HPDE6-E6E7 (cell line): ENCODE results near the gene RAB40B.

ENCODE experiments used
- DNase-seq: peaks from one replicate; pipeline ENCODE4 v3.0.0; 2011; ENCODE audit warnings: missing footprints; ENCODE audit errors: extremely low spot score

The RAB40B gene

DNA sequence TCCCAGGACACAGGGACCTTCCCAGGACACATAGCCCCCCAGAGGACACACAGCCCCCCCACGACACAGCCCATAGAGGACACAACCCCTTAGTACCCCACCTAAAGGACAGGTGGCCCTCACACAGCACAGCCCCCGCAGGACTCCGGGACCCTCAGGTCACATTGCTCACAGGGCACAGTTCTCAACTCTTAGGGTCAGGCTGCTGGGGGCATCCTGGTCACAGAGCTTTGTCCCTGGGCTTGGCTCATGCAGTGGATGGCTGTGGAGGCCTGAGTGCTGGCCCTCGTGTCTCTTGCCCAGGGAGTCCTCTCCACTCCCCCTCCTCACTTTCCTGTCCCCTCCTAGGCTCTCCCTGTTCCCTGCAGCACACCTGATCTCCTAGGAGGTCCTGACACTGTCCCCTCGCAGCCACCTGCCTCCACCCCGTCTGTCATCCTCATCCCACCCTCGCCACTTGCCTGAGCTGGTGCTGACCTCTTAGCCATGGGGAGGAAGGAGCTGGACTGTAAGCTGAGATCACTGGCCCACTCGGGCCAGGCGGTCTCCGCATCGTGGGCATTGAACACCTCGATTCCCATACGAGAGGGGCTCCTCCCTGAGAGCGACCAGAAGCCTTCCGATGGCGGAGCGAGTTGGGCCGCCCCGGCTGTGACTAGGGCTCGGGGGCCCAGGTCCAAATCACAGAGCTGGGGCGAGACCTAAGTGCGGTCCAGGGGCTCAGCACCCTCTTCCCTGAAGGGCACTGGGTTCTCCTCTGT is 48.8 kb downstream of the RAB40B start:
- no peak for DNase-seq

DNA sequence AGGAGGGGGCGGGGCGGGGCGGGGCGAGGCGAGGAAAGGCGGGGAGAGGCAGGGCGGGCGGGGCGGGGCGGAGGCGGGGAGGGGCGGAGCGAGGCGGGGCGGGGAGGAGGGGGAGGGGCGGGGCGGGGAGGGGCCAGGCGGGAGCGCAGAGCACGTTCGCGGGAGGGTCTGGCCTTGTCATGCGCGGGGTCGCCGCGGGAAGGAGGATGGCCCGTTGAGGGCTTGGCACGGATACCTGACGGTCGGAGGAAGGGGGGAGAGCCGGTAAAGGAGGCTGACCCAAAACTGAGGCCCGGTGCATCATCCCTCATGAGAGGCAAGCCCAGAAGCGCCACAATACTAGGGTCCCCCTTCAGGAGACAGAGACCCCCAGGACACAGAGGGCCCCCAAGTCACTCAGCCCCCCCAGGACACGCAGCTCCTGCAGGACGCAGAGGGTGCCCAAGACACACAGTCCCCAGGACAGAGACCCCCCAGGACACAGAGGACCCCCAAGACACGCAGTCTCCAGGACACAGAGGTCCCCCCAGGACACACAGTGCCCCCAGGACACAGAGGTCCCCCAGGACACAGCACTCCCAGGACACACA is 49.7 kb downstream of the RAB40B start:
- no peak for DNase-seq

DNA sequence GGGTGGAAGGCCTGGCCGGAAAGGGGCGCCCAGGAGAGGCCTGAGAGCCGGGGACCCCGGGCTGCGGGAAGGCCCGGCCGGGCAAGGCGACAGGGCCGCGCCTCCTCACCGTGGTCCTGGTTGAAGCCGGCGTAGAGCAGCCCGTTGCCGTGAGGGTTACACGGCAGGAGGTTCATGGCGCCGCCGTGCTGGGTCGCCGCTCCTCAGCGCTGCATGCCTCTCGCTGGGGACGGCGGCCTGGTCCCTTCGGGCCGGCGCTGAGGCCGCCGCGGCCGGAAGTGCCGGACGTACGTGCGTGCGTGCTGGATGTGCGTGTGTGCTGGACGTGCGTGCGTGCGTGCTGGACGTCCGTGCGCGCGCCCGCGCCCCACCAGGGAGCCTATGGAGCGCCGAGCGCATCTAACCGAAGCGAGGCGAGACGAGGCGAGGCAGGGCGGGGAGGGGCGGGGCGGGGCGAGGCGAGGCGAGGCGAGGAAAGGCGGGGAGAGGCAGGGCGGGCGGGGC is 50.3 kb downstream of the RAB40B start, which contains the start of gene WDR45B:
TSS of gene WDR45B (minus strand) at position 280 of the 504 bp plus-strand sequence. CDS start at position 176, 104 bp downstream.
- peak; percentile 97 for DNase-seq

DNA sequence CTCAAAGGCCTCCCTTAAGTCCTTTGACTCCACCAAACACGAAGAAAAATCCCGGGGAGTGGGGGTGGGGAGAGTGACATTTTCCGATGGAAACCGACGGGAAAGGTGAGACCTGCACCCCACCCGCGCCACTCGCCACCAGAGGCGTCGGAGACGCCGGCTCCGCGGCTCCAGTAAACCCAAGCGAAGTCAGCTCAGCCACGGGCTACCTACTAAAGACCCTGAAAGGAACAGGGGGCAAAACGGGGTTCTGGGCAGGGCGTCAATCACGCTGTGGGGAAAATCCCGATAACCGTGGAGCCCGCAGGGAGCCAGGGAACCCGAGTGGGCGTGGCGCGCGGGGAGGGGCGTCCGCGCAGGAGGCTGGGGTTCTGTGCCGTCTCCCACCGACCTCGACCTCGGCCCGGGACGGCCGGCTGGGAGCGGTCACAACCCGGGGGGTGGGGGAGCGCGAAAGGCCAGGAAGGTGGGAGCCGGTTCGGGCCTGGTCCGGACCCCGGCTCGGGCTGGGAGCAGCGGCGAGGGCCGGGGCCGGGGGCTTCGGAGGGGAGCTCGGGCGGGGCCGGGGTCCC is 50.8 kb downstream of the RAB40B start:
- peak; percentile 21 for DNase-seq

DNA sequence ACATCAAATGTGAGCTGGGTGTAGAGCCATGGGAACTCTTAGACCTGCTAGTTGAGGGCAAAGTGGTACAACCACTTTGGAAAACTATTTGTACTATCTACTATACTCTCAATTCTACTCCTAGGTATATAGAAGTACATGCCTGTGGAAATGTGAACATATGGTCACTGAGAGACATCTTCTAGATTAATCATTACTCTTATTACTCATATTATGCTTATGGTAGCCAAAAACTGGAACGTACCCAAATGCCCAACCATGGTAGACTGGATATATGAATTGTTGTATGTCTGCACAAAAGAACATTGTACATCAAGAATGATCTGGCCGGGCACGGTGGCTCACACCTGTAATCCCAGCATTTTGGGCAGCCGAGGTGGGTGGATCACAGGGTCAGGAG is 53.0 kb downstream of the RAB40B start:
- DNase-seq, result no peak

DNA sequence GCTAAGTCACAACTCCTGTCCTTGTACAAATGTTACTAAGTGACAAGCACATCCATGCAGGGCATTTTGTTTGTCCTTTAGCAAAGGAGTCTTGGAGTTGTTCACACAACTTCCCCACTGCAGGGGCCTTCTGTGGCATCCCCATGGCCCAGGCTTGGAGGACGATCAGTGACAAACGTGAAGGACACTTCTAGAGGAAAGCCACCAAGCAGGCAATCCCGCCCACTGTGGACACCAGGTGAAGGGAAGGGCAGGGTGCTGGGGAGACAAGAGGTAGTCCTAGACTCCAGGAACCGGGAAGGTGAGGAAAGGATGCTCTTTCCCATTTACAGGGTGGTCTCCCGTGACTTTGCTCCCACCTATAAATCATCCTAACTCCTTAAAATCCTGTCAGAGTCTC is 54.4 kb downstream of the RAB40B start:
- no peak for DNase-seq

DNA sequence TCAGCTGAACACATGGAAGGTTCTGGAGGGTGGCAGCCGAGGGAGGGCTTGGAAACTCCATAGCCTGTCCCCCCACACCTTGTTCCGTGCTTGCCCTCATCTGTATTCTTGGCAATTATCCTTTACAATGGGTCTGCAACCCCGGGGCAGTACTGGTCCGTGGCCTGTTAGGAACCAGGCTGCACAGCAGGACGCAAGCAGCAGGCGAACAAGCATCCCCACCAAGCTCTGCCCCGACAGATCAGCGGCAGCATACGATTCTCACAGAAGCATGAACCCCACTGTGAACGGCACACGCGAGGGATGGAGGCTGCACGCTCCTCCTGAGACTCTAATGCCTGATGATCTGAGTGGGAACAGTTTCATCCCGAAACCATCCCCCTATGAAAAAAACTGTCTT is 56.5 kb downstream of the RAB40B start:
- no peak for DNase-seq

DNA sequence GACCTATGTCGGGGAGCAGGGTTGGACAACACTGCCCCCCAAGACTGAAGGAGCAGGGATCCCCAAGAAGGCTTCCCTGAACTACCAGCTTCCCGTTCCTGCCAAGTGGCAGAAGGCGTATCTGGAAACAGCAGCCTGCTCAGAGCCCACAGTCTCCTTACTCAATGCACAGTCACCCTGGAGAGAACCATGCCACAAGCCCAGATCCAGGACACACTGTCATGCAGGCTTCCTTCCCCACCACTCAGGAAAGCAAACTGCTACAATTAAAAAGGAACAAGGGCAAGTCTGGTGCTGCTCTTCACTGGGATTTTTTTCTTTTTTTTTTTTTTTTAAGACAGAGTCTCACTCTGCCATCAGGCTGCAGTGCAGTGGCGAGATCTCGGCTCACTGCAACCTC is 58.5 kb downstream of the RAB40B start:
- no peak for DNase-seq

DNA sequence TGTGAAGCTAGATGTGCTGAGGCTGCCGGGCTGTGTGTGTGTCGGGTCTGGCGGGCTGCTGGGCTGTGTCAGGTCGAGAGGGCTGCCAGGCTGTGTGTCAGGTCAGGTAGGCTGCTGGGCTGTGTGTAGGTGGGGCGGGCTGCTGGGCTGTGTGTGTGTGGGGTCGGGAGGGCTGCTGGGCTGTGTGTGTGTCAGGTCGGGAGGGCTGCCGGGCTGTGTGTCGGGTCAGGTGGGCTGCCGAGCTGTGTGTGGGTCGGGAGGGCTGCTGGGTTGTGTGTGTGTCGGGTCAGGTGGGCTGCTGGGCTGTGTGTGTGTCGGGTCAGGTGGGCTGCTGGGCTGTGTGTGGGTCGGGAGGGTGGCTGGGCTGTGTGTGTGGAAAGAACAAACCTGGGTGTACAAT is 58.9 kb downstream of the RAB40B start:
- DNase-seq, result no peak

DNA sequence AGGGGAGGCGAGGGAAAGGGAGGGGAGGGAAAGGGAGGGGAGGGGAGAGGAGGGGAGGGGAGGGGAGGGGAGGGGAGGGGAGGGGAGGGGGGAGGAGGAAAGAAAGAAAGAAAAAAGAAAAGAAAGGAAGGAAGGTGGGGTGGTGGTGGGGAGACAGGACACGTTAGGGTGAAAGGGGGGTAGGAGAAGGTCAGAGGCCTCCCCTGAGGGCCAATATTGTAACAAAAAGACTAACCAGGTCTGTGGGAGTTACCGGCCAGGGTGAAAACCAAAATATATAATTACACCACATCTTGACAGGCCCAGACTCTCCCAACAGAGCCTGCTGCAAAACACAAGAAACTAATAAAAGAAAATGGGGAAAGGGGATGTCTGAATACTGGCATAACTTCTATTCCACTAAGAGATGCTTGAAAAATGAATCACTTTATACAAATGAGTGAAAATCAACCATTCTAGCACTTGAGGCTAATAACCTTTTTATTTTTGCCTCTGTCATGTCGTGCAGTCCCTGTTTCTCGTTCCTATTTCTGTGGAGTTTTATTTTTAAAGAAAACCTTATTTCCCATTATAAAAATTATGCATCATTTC is 60.2 kb downstream of the RAB40B start:
- no peak for DNase-seq

DNA sequence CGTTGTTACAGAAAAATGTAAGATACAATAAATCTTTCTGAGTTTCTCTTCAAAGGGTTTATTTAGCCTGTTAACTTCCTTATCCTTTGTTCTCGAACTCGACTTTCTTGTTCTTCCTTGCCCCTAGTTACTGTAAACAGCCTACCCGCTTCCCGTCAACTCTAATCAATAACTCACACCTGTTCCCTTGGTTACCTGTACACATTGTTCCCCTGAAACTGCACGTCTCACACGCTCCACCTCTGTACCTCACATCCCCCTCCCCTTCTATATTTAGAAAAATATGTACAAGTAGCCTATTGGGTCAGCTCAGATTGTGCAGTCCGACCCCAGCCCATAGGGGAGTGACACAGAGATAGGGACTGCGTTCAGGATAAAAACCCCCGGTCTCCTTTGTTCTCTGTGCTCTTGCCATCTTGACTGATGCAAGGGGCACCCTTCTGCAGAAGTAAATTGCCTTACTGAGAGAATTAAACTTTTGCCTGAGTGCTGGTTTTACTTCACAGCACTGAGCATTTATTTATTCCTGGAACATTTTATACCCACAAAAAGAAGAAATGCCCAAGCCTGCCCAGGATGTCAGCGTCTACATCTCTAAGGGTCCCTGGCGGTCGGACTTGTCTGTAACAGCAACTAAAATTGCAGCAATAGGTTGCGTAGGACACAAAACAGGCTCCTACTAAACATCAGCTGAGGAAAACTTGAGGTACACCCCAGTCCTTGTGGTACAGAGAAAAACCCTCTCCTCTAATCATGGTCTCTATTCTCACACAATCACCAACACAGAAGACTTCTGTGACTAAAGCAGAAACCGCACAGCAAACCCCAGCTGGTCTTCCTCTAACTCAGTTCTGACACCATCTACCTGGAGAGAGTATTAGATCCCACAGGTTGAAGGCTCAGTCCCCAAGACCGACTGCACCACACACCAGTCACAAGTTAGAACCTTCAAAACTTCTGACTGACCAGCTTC is 61.6 kb downstream of the RAB40B start:
- no peak for DNase-seq

DNA sequence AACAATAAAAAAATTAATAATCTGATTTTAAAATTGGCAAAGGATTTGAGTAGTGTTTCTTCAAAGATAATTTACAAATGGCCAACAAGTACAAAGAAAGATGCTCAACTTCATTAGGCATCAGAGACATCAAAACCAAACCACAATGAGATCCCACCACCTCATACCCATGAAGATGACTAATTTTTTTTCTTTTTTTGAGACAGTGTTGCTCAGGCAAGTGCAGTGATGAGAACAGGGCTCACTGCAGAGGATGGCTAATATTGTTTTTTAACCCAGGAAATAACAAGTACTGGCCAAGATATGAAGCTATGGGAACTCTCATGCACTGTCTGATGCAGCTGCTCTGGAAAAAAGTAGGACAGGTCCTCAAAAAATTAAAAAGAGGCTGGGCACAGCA is 65.2 kb downstream of the RAB40B start:
- DNase-seq, result no peak

DNA sequence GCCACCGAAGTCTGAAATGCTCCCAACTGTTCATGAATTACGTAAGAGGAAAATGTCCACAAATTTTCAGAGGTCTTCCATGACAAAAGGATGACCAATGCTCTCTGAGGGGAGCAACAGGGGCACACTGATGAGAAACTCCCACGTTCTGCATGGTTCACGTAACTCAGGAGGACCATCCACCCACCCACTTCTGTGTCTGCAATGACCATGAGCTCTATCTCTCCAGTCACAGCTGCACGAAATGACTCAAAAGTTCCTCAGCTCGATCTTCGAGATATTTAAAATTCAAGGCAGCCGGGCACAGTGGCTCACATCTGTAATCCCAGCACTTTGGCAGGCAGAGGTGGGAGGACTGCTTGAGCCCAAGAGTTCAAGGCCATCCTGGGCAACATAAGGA is 66.0 kb downstream of the RAB40B start:
- DNase-seq, result no peak

DNA sequence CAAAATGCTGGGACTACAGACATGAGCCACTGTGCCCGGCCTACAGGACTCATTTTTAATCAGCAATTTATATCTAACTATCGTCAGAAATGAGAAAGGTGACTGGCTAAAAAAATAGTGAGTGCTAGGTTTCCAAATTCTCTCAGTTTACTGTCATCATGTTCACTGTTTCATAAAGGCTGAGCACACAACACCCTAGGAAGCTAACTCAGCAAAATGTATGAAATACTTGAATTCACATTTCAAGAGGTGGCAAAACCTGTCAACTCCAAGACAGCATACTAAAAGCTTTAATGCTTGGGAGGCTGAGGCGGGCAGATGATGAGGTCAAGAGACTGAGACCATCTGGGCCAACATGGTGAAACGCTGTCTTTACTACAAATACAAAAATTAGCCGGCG is 67.0 kb downstream of the RAB40B start:
- DNase-seq, result no peak

DNA sequence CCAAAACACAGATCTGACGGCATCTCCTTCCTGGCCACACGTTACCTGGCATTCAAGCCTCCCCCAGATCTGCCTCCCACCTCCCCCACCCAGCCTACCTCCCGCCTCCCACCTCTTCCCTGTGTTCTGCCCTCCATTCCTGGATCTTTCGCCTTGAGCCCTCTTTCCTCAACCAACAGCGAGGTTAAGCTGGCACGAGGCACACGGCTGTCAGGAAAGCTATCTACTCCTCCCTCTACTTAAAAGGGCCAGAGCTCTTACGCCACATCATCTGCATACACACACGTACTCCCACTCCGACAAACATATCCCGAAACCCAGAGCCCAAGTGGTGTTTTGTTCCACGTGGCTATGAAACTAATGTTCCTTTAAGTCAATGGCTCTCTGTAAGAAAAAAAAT is 68.3 kb downstream of the RAB40B start:
- DNase-seq, result no peak

DNA sequence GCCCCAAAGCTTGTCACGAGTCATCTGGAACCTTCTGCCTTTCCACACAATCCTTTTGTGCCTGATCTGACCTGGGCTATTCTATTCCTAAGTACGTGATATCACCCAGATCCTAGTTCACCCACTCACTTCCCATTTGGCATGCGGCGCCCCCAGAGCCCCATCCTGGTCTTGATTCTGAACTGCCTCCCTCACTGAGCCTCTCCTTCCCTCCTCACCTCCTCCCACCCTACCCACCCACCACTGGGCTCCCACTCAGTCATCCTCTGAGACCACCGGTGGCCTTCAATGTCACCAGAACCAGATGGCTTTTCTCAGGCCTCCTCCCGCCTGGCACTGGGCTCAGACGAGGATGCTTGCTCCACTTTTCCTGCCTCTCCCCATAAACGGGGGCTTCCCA is 68.8 kb downstream of the RAB40B start:
- DNase-seq, result no peak

DNA sequence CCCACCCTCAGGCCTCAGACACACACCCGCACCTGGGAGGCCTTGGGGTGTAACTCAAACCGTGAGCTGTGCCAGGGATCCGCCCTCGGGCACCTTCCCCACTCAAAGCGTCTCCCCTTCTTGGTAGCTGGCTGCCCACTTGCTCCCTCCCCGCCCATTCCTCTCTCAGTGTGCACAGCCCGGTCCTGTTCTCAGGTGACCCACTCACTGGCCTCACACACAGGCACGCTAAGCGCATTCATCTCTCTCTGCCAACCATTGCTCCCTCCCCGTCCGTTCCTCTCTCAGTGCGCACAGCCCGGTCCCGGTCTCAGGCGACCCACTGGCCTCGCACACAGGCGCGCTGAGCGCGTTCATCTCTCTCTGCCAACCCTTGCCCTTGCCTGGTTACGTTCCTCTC is 71.1 kb downstream of the RAB40B start:
- no peak for DNase-seq

DNA sequence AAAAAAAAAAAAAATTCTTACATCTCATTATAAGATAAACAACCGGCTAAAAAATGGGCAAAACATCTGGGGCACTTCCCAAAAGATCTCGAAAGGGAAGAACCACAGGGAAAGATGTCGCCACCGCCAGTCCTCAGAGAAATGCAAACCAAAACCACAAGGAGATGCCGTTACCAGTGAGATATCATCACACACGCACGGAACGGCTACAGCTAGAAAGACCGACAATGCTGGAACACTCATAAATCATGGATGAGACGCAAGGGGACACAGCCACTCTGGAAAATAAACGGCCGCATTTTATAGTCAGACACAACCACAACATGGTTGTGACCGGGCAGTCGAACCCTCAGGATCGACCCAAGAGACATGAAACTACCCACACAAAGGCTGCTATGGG is 74.8 kb downstream of the RAB40B start:
- DNase-seq, result no peak

DNA sequence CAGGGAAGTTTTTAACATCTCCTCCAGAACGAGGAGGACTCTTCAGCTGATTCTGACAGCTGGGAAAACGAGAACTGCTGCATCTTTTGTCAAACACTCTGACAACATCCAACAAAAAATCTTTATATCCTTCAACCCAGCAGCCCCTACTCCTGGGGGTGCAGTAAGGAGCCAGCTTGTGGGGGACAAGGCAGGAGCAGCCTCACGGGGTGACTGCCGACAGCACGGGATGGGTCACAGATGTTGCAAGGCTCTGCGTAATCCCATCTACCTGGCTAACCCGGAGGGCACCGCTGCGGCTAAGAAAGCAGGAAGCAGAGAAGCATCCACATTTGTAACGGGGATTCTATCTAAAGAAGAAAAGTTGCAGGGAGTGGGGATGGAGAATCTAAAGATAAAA is 78.9 kb downstream of the RAB40B start:
- no peak for DNase-seq

DNA sequence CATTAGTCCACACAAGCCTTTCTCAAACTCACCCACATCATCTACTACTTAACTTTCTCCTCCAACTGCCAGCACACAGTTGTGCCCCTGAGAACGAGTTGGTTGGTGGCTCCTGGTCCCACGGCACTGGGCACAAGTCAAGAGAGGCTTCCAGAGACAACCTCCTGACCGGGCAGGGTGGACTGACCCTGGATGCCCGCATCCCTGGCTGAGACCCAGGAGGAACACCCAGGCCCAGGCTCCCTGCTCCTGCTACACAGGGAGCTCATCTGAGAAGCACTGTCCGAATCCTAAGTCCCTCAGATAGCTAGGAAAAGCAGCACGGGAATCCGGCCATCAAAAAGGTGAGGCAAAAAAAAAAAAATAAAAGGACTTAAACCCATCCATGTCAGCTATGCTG is 79.3 kb downstream of the RAB40B start:
- DNase-seq, result no peak

DNA sequence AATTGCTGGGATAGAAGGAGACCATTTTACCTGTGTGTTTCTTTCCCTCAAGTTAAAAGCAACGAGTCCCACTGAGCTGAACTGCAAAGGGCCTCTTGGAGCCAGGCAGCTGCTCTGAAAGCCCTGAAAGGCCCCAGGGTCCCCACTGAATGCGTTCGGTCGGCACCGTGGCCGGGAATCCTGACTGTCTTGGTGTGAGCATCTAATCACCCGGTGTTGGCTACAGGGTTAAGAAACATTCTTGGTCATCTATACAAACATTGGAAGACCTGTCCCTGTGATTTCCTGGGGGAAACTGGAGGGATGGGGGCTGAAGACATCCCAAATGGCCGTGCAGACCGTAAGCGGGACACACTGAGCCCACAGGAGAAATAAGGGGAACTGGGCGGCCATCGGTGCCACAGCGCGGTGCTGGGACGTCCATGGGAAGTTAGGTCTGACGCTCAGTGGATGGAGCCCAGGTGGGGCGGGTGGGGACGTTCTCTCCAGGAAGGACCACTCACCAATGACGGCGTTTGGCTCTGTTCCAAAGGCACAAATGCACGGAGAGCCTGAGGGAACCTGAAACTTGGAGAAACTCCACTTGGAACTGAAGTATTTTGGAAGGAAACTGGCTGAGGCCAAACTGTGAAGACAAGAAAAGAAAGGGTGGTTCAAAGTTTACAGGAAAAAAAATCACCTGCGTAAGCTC is 82.3 kb downstream of the RAB40B start:
- no peak for DNase-seq
